Effector memory CD8-positive, alpha-beta T cell (primary cell): ENCODE results near the gene KRT71.
A peak's percentile ranks its signal among the peaks of the same experiment; 100 is the strongest.

Source experiments
- ATAC-seq: fragments of 150-1000 bp; cut with Tn5 transposase; replicated peaks from 2 replicates; pipeline ENCODE4 v1.10.0; 2021; ENCODE audit warnings: mild to moderate bottlenecking, moderate library complexity
- DNase-seq, 3 experiments: peaks; one replicate each; pipeline ENCODE4 v3.0.0; 2021
- H3K27ac Mint-ChIP-seq, 2 donors: one replicate each; pipeline ENCODE4 v1.8.0; 2022; ENCODE audit warnings: mild to moderate bottlenecking in 2 of 2, mixed read lengths in 2 of 2, moderate library complexity in 2 of 2
- H3K27me3 Mint-ChIP-seq, 2 donors: one replicate each; pipeline ENCODE4 v1.8.0; 2022; ENCODE audit warnings: mixed read lengths in 2 of 2
- H3K36me3 Mint-ChIP-seq: one replicate; pipeline ENCODE4 v1.8.0; 2022; ENCODE audit warnings: mild to moderate bottlenecking, moderate library complexity, mixed read lengths; ENCODE audit not compliant: insufficient read depth
- H3K4me1 Mint-ChIP-seq, 2 donors: one replicate each; pipeline ENCODE4 v1.8.0; 2022; ENCODE audit warnings: low read depth in 2 of 2, mixed read lengths in 2 of 2
- H3K4me3 Mint-ChIP-seq, 2 donors: one replicate each; pipeline ENCODE4 v1.8.0; 2022; ENCODE audit warnings: mild to moderate bottlenecking in 2 of 2, mixed read lengths in 2 of 2, moderate library complexity in 2 of 2
- H3K9me3 Mint-ChIP-seq, 2 donors: one replicate each; pipeline ENCODE4 v1.8.0; 2022; ENCODE audit warnings: mixed read lengths in 2 of 2

The KRT71 gene

DNA sequence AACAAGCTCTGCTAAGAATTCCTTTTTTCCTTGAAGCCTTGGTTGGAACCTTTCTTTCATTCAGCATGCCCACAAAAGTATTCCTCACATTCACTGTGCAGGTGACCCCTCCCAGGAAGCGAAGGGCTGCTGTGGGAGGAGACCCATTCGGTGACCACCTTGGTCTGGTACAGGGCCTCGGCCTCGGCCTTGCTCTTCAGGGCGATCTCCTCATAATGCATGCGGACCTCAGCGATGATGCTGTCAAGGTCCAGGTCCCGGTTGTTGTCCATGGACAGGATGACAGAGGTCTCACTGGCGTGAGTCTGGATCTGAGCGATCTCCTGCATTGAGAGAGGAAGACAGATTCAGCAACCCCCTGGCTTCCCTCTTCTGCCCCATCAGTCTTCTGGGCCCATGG lies 17.6 kb upstream of the KRT71 start:
- H3K9me3 Mint-ChIP-seq: no peaks in the 10 kb centered on the region
- DNase-seq (no peak), ATAC-seq (no peak)

DNA sequence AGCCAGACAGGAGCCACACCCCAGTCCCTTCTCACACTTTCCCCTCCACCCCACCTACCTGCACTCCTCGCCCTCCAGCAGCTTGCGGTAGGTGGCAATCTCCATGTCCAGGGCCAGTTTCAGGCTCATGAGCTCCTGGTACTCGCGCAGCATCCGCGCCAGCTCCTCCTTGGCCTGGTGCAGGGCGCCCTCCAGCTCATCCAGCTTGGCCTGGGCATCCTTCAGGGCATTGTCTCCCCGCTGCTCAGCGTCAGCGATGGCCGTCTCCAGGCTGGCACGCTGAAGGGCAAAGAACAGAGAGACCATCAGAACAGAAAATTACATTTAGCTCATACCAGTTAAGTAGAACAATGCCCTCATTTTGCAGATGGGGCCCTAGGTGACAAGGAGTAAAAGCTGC lies 15.2 kb upstream of the KRT71 start:
- DNase-seq (no peak), ATAC-seq (no peak)
- H3K27me3 Mint-ChIP-seq: peaks cover 0 to 66% of the 10 kb centered on the region in 2 donors
- peaks cover 26 to 41% of the 10 kb centered on the region in 2 donors for H3K4me1 Mint-ChIP-seq
- H3K27ac Mint-ChIP-seq: peak overlapping the region; percentile 94 to 97
- H3K36me3 Mint-ChIP-seq: peaks cover 6% of the 10 kb centered on the region
- no peaks in the 10 kb centered on the region for H3K9me3 Mint-ChIP-seq
- H3K4me3 Mint-ChIP-seq: peak overlapping the region; percentile 65 to 76

More for the DNA sequence above, 17.6 kb upstream of the KRT71 start:
- Mint-ChIP-seq H3K36me3 (peaks cover 6% of the 10 kb centered on the region), H3K4me1 (peaks cover 24 to 49% of the 10 kb centered on the region in 2 donors), H3K27ac (peak overlapping the region; percentile 39 to 79), H3K4me3 (no peak overlapping the region), H3K27me3 (peaks cover 0 to 56% of the 10 kb centered on the region in 2 donors)

DNA sequence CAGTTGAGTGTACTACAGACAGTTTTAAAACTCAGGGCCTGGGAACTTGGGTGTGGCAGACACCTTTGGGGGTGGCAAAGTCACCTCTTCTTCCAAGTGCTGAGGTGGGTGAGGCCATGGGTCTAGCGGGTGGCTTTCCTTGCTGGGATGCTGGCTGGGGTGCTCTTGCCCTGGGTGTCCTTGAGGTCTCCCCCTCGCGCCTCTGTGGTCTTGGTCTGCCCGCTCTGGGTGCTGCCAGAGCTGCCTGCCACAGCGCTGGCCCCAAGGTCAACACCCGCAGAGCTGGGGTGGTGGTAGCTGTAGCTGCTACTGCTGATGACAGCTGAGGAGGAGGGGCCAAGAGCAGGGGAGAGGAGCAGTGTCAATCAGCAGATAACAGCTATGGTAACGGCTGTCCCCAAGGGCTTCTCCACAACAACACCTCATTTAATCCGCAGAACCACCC lies 13.9 kb upstream of the KRT71 start:
- H3K27ac Mint-ChIP-seq: peak overlapping the region; percentile 94 to 97
- no peaks in the 10 kb centered on the region for H3K9me3 Mint-ChIP-seq
- H3K27me3 Mint-ChIP-seq: peaks cover 0 to 54% of the 10 kb centered on the region in 2 donors
- H3K4me1 Mint-ChIP-seq: peaks cover 24 to 31% of the 10 kb centered on the region in 2 donors
- peak; percentile 76 to 86 (median 77) for DNase-seq
- H3K4me3 Mint-ChIP-seq: peak overlapping the region; percentile 65 to 76
- peak; percentile 89 for ATAC-seq
- peaks cover 6% of the 10 kb centered on the region for H3K36me3 Mint-ChIP-seq

DNA sequence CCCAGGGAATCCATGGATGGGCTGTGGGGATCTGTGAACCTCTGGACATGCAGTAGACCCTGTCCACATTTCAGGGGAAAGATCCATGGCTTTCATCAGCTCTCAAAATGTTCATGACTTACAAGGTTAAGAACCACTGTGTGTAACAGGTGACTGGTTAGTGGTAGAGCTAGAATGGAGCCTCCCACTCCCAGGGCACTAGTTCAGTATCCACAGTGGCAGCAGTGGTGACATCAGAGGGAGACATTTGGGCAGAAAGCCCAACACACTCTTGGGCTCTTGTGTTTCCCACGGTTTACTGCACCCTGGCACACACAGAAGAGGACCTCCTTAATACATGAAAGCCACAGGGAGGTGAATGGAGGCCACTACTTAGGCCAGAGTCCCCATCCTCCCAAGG lies 11.6 kb upstream of the KRT71 start:
- Mint-ChIP-seq H3K36me3 (peaks cover 9% of the 10 kb centered on the region), H3K4me1 (peaks cover 36 to 52% of the 10 kb centered on the region in 2 donors), H3K9me3 (no peaks in the 10 kb centered on the region), H3K27me3 (peaks cover 0 to 42% of the 10 kb centered on the region in 2 donors), H3K27ac (no peak overlapping the region), H3K4me3 (no peak overlapping the region)
- ATAC-seq: no peak
- DNase-seq: no peak

DNA sequence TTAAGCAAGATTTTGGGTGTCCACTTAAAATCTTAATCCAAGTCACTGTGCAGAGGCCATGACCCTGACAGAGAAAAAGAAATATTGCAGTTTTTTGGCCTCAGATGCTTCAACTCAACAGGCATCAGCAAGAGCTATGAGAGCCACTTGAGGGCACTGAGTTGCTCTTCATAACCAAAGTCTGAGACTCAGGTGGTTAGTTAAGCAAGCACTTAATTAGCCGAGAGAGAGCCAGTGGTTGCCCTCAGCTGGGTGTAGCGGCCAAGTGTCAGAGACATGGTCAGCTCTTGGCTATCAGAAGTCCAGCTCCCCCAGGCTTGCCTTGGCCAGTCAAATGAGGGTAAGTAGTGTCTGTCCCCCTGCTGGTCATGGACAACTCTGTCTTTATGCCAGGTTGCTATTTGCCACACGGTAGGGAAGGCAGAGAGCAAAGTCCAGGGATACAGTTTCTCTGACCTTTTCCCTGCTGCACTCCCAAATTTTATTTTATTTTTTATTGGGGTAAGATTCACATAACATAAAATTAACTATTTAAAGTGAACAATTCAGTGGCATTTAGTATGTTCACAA lies 9.0 kb upstream of the KRT71 start:
- Mint-ChIP-seq H3K9me3 (no peaks in the 10 kb centered on the region), H3K36me3 (peaks cover 6% of the 10 kb centered on the region), H3K4me1 (peaks cover 44 to 57% of the 10 kb centered on the region in 2 donors), H3K4me3 (no peak overlapping the region), H3K27ac (peak overlapping the region in 1 of 2 donors; percentile 63), H3K27me3 (peaks cover 0 to 57% of the 10 kb centered on the region in 2 donors)
- no peak for DNase-seq
- ATAC-seq: no peak

DNA sequence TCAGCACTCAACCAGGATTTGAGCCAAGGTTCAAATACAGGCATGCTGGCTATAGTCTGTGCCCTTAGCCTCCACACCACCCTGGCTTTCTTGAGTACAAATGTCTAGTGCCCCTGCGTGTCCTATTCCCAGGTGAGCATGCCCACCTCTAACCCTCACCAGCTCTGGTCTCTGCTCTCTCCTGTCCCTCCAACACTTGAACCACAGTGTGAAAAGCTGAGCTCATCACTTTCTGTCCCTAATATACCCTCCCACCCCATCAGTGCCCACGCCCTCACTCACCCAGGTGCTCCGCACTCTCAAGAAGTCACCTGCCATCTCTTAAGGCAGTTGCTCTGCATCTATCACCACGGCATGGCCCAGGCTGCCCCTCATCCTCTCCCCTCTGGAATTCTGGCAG lies 7.0 kb upstream of the KRT71 start:
- Mint-ChIP-seq H3K36me3 (peaks cover 7% of the 10 kb centered on the region), H3K27ac (peak overlapping the region; percentile 88 to 90), H3K4me1 (peaks cover 44 to 62% of the 10 kb centered on the region in 2 donors), H3K4me3 (peak overlapping the region; percentile 63 to 73), H3K9me3 (no peaks in the 10 kb centered on the region), H3K27me3 (peaks cover 0 to 38% of the 10 kb centered on the region in 2 donors)
- ATAC-seq: peak; percentile 11
- DNase-seq: no peak

DNA sequence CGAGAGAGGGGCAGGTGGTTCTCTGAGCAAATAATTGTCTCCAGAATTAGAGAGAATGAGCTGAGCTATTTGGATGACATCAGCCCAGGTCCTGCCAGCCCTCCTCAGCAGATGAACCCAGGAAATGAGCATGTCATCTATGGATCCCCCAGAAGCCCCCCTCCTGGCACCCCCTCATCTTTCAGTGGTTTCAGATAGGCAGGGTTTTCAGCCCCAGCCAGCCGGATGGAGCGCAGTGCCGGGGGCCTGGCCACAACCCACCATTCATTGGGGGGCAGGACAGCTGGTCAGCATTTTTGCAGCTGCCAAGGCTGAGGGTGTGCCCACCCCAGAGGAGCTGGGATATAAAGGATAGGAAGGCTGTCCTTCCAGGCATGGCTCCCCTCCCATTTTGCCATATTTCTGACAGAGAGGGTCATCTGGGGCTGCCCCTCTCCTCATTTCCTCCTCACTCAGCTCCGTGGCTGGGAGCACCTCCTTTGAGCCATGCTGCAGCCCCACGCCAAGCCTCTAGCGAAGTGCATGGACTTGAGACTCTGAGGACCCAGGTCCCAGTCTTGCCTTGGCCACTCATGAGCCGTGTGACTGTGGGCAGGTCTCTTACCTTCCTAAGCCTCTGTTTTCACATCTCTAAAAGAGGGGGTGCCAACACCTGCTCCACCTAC lies 6.0 kb upstream of the KRT71 start:
- ATAC-seq (peak; percentile 35), DNase-seq (peak in 1 of 3 experiments; percentile 45)
- Mint-ChIP-seq H3K36me3 (peaks cover 7% of the 10 kb centered on the region), H3K4me3 (peak overlapping the region; percentile 73 to 82), H3K27me3 (peaks cover 0 to 30% of the 10 kb centered on the region in 2 donors), H3K9me3 (no peaks in the 10 kb centered on the region), H3K27ac (peak overlapping the region; percentile 88 to 90), H3K4me1 (peaks cover 41 to 73% of the 10 kb centered on the region in 2 donors)

DNA sequence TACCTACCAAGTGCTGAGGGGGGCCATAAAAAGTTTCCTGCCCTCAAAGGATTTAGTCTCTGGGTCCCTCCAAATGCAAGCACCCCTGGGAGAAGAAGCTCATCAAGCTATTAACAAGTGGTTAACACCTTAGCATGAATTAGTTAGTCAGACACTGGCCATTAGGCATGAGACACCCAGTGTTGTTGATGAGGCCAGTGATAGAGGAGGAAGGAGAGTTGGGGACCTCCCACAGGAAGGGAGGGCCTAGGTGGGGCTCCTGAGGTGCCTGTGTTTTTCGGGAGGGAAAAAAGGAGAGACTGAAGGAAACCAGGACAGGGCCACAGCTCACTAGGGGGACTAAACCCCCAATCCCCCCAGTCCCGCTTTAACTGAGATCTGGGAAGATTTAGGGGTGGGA lies 4.5 kb upstream of the KRT71 start:
- DNase-seq (no peak), ATAC-seq (no peak)
- peaks cover 7% of the 10 kb centered on the region for H3K36me3 Mint-ChIP-seq
- peaks cover 0 to 28% of the 10 kb centered on the region in 2 donors for H3K27me3 Mint-ChIP-seq
- H3K27ac Mint-ChIP-seq: peak overlapping the region; percentile 88 to 90
- peaks cover 45 to 81% of the 10 kb centered on the region in 2 donors for H3K4me1 Mint-ChIP-seq
- no peaks in the 10 kb centered on the region for H3K9me3 Mint-ChIP-seq
- H3K4me3 Mint-ChIP-seq: peak overlapping the region; percentile 41 to 82

DNA sequence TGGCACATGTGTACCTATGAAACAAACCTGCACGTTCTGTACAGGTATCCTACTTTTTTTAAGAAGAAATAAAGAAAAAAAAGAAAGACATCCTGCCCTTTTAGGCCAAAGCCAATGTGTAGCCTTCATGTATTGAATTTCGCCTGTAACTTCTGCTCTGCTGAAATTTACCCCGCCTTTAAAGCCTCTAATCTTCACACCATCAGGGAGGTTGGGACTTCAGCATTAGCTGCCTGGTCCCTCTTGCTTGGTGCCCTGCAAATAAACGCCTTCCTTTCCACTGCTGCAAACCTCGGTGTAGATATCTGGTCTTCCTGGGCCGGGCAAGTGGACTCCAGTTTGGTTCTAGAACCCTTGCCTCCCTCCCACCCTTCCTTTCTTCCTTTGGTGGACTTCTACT lies 2.6 kb upstream of the KRT71 start:
- peak overlapping the region; percentile 36 to 88 for H3K27ac Mint-ChIP-seq
- ATAC-seq (peak; percentile 41), DNase-seq (peak in 2 of 3 experiments; percentile 23 to 38)
- H3K36me3 Mint-ChIP-seq: peaks cover 7% of the 10 kb centered on the region
- H3K4me3 Mint-ChIP-seq: peak overlapping the region; percentile 62 to 68
- no peaks in the 10 kb centered on the region for H3K9me3 Mint-ChIP-seq
- H3K27me3 Mint-ChIP-seq: peaks cover 0 to 43% of the 10 kb centered on the region in 2 donors
- H3K4me1 Mint-ChIP-seq: peaks cover 42 to 69% of the 10 kb centered on the region in 2 donors

DNA sequence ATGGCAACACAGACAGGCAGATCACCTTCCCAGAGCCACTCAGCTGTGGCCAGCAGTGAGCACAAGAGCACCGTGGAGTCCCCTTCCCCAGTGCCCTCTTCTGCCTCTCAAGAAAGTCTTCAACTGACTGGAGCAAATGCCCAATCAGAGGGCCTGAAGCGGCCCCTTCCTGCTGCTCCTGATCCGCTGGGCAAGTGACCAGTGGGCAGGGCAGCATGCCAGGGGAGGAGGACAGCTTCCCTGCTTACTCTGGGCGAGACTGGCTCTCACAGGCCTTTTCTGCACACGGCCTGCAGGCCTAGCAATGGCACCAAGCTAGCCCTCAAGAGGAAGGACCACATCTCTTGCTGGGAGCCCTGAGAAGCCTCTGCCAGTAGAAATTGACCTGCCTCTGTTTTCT lies 890 bp downstream of the KRT71 start:
- Mint-ChIP-seq H3K4me1 (peaks cover 28 to 46% of the 10 kb centered on the region in 2 donors), H3K27ac (no peak overlapping the region), H3K9me3 (no peaks in the 10 kb centered on the region), H3K4me3 (no peak overlapping the region), H3K36me3 (peaks cover 3% of the 10 kb centered on the region), H3K27me3 (peaks cover 0 to 46% of the 10 kb centered on the region in 2 donors)
- DNase-seq: no peak
- no peak for ATAC-seq

DNA sequence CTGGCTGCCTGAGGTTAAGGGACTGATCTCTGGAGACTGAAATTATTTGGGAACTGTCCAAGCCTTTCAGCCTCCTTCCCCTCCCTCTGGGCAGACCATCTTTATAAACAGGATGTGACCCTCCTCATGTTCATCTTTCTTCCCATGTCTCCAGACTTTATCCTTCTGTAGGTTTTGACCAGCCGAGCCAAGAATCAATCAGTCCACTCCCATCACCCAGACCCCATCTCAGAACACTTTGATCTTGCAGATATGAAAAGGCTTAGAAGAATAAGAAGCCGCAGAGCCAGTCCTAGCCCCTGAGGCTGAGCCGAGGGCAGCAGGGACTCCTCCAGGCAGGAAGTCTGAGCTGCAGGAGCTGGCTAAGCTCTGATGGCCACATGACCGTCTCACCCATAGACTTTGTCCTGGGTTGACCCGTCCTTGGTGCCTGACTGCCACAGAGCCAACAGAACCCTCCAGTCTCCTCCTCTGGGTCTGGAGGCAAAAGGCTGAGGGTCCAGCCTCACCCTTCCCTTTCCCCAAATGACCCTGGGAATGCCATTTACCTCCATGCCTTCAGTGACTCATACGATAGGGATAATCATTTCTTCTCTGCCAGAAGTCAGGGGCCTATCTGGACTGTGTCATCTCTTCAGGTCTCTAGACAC lies 1.6 kb downstream of the KRT71 start:
- Mint-ChIP-seq H3K4me1 (peaks cover 27 to 45% of the 10 kb centered on the region in 2 donors), H3K36me3 (peaks cover 3% of the 10 kb centered on the region), H3K4me3 (no peak overlapping the region), H3K27me3 (peaks cover 0 to 53% of the 10 kb centered on the region in 2 donors), H3K27ac (no peak overlapping the region), H3K9me3 (no peaks in the 10 kb centered on the region)
- ATAC-seq (no peak), DNase-seq (no peak)

DNA sequence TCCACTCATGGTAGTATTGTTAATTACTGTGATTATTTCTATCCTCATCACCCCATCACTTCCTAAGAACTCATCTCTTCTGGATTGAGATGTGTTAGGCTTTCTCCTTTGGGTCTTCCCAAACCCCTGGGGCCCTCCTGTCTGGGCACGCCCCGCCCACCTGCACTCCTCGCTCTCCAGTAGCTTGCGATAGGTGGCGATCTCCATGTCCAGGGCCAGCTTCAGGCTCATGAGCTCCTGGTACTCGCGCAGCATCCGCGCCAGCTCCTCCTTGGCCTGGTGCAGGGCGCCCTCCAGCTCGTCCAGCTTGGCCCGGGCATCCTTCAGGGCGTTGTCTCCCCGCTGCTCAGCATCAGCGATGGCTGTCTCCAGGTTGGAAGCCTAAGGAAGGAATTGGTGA lies 6.8 kb downstream of the KRT71 start:
- Mint-ChIP-seq H3K9me3 (no peaks in the 10 kb centered on the region), H3K27ac (no peak overlapping the region), H3K4me3 (no peak overlapping the region), H3K4me1 (peaks cover 21 to 32% of the 10 kb centered on the region in 2 donors), H3K27me3 (peaks cover 0 to 67% of the 10 kb centered on the region in 2 donors), H3K36me3 (no peaks in the 10 kb centered on the region)
- DNase-seq (no peak), ATAC-seq (no peak)

DNA sequence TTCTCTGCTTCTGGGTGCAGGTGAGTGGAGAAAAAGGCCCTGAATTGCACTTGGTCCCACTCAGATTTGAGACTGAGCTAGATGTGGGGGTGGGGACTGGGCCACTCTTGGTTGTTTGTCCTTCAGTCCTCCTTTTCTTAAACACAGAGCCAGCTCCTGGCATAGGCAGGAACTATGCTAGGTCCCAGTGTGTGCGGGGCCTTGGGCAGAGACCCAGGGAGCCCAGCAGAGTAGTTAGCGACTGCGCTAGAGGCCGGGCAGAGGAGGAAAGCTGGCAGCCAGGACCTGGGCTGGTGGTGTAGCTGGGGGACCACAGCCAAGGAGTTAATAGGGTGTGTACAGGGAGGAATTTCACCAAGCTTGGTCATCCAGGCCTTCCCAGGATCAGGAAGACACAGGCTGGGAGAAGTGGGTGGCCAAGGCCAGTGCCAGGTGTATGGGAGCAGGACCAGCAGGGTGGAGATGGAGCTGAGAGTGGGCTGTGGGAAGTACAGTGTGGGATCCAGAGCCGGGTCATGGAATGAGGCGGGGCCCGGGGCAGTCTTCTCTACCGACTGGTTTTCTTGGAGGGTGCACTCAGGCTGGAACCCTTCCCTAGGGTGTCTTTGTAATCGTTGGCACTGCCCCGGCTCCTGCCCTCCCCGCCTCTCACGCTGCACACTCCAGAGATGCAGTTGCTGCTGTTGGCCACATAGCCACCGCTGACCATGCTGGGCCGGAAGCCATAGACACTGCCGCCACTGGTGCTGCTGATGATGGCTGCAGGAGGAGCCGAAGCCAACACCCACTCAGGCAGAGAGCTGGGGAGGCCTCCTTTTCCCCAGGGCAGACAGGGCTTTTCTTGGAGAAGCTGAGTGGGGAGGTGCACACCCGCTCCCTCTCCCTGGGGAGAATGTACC lies 8.7 kb downstream of the KRT71 start:
- ATAC-seq (no peak), DNase-seq (no peak)
- Mint-ChIP-seq H3K4me1 (peaks cover 20 to 32% of the 10 kb centered on the region in 2 donors), H3K27ac (no peak overlapping the region), H3K4me3 (no peak overlapping the region), H3K9me3 (no peaks in the 10 kb centered on the region), H3K36me3 (no peaks in the 10 kb centered on the region), H3K27me3 (peaks cover 0 to 62% of the 10 kb centered on the region in 2 donors)
